GM12872 (cell line): ENCODE data around the gene DENND4B.

Source experiments
- CTCF ChIP-seq: IDR thresholded peaks from 3 replicates; pipeline ENCODE4 v1.5.1; 2011; ENCODE audit warnings: low read depth, mild to moderate bottlenecking, low read length, moderate library complexity; ENCODE audit not compliant: insufficient read depth

The DENND4B gene

GRCh38 chr1:153919876-153920852 lies 26.4 kb downstream of the DENND4B start:
- TF ChIP-seq CTCF: peak; percentile 45; the same call in 2 of the 3 replicates

GRCh38 chr1:153916297-153916696 lies 30.2 kb downstream of the DENND4B start:
- TF ChIP-seq CTCF: no peak

- no peak for TF ChIP-seq CTCF
Measured at GRCh38 chr1:153912349-153912748, 34.2 kb downstream of the DENND4B start.

GRCh38 chr1:153908071-153908470 lies 38.4 kb downstream of the DENND4B start:
- TF ChIP-seq CTCF: no peak

GRCh38 chr1:153907134-153907533 lies 39.4 kb downstream of the DENND4B start:
- TF ChIP-seq CTCF: no peak

- no peak for TF ChIP-seq CTCF
Measured at GRCh38 chr1:153906396-153906795, 40.1 kb downstream of the DENND4B start.

- TF ChIP-seq CTCF: no peak
Measured at GRCh38 chr1:153903841-153904455, 42.6 kb downstream of the DENND4B start.
